HG02938 (cell line): Measurements from ENCODE around the gene BANF2.

ENCODE experiments used
- ATAC-seq: cut with Tn5 transposase; IDR thresholded peaks from one replicate; pipeline ENCODE4 v1.9.1; 2021; ENCODE audit warnings: mild to moderate bottlenecking, moderate library complexity; ENCODE audit not compliant: unreplicated experiment

Gene BANF2

GRCh38 chr20:17732907-17733521, 33.2 kb downstream of the BANF2 start:
- no peak for ATAC-seq

DNA sequence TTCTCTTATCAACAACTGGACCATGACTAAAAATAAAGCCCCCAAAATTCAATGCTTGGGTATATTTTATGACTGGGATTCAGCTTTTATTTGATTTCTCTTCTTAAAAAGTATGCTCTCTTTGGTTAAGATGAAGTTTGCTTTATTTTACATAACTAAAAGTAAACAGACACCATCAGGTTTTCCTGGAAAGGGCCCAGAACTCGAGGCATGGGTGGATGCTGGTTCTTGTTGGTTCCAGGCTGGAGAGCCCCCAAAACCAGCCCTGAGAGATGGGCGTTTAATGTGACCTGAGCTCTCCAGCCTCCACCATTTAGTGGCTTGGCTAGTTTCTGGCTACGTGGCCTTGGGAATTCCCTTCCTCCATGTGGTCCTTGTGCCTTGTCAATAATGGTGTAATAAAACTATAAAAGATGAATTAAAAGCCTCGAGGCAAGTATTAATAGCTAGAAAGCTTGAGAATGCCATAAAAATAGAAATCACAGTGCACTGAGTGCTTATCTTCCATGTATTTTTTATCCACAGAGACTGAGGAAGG, 34.1 kb downstream of the BANF2 start:
- no peak for ATAC-seq

GRCh38 chr20:17734374-17734773, 34.6 kb downstream of the BANF2 start:
- no peak for ATAC-seq

DNA sequence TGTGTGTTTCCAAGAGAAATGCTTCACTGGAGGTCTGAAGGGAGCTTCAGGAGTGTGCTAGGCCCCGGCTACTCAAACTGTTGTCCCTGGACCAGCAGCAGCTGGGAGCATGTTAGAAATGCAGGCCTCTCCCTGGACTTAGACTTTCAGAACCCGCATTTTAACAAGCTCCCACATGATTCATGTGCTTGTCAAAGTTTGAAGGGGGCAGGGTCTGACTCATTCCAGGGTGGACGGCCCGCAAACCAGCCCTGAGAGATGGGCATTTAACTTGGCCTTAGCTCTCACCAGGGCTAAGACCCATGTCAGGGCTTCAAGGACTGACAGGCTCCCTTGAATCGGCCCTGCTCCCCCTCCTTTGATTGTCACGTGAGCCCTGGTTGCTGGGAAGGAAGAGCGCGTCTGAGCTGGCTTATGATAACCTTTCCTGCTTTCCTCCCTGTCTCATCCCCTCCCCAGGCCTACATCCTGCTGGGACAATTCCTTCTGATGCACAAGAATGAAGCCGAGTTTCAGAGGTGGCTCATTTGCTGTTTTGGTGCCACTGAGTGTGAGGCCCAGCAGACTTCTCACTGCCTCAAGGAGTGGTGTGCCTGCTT, 35.5 kb downstream of the BANF2 start:
- no peak for ATAC-seq

DNA sequence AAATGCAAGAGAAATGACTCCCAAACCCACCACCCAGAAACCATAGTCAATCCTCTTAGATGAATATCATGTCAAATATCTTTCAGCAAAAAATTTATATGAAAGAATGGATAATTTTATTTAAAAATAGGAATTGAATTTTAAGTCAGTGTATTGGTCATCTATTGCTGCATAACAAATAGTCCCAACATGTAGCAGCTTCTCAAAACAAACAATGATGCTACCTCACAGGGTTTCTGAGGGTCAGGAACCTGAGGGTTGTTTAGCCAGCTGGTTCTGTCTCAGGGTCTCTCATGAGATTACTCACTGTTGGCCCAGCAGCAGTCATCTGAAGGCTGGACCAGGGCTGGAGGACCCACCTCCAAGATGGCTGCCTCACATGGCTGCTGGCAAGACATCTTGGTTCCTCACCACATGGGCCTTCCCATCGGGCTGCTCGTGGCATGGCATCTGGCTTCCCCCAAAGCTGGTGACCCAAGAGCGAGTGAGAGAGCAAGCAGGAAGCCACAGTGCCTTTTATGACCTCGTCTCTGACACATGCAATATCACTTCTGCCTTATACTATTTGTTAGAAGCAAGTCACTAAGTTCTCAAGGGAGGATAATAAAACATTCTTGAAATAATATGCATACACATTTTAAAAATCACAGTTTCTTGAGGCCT, 36.3 kb downstream of the BANF2 start:
- no peak for ATAC-seq

GRCh38 chr20:17738154-17738553, 38.4 kb downstream of the BANF2 start:
- ATAC-seq: no peak

DNA sequence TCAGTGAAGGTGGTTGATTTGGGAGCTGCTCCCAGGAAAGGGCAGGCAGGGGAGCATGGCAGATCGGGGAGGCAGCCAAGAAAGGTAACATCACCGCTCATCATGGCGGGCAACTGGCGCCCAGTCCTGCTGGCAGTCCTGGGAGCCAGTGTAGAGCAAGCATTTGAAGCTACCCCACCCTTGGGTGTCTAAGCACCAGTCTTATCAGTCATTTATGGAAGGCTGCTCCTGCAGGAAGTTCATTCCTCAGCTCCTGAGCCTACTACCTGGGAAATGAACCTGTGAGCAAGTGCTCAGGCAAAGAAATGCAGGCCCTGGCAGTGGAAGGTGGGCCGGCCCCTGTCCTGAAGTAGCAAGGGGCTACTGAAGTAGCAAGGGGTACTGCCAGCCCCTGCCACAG, 41.5 kb downstream of the BANF2 start:
- ATAC-seq: no peak

GRCh38 chr20:17742731-17743130, 43.0 kb downstream of the BANF2 start:
- ATAC-seq: no peak

DNA sequence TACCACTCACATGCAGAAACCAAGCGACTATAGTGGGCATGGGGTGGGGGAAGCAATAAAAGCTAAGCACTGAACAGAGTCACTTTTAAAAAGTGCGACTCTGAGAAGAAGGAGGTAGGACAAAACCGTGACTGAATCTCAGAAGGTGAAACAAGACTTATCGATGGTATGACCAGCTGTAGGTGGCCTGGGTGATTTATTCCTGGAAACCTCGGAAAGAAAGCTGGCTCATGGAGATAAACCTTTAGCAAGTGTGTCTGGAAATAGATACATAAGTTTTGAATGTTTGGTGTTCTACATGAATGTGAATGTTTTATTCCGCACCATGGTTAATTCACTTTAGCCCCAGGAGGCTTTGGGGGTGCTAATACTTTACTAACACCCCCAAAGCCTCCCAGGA, 43.9 kb downstream of the BANF2 start:
- no peak for ATAC-seq

DNA sequence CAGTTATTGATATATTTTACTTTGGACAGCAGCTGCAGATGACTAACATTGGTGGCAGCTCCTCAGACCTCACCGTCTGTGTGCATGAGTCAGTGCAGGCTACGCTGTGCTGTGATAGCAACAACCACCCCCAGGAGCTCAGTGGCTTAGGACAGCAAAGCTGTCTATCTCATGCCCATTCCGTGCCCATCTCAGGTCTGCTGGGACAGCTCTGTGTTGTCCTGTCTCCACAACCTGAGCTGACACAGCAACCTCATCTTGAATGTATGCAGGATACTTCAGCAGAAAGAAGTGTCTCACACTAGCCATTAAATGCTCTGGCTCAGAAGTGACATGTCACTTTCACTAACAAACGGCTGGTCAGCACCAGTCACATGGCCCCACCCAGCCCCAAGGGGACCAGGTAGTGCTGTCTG, 47.7 kb downstream of the BANF2 start:
- no peak for ATAC-seq

DNA sequence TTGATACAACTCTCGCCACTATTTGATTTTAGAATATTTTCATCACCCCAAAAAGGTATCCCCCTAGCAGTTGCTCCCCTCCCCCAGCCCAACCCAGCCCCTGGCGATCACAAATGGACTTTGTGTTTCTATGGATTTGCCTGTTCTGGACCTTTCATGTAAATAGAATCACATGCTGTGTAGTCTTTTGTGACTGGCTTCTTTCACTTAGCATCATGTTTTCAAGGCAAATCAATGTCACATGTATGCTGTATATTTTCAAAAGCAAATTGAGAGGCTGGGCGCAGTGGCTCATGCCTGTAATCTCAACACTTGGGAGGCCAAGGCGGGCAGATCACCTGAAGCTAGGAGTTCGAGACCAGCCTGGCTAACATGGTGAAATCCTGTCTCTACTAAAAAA, 48.5 kb downstream of the BANF2 start:
- no peak for ATAC-seq

GRCh38 chr20:17749626-17749977, 49.8 kb downstream of the BANF2 start:
- no peak for ATAC-seq

DNA sequence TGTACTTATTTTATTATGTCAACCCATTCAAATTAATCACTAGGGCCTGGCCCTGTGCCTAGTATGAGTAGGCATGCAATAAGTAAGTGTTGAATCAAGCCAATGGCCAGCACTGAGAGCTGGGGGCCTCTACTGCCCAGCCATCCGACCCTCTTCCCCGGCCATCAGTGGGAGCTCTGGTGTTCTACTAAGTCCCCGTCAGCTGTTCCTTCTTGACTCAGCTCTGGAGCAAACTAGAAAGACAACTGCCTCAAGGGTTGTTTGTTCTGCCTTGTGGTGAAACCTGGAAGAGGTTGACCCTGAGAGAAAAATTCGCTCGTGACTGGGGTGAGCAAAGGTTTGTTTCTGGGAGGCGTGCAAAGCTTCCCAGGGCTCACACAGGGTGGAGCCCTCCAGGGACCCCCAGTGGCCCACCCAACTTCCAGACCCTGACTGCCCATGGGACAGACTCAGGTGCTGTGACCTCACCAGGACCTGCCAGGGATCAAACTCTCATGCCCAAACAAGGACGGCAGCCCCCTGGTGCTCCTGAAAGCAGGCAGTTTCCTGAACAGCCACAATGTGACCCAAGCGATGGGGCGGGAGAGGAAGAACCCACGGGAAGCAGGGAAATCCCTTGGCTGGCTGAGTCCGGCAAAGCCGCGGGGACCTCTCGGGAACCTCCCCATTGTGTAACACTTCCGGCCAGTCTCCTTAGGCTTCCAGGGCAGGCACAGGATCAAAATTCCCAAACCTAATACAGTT, 50.4 kb downstream of the BANF2 start:
- no peak for ATAC-seq

- no peak for ATAC-seq
Observed at GRCh38 chr20:17750722-17751045, 50.9 kb downstream of the BANF2 start.

DNA sequence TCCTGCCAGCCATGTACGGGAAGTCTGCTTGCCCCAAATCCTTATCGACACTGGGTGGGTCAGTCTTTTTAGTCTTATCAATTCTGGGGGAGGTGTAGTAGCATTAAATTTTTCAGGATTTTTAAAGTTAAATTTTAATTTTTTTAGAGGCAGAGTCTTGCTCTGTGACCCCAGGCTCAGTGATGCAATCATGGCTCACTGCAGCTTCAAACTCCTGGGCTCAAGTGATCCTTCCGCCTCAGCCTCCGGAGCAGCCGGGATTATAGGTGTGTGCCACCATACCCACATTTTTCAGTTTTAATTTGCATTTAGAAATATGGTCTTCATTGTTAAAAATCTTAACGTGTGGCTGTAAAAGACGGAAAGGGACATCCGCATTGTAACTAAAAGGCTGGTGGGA, 51.9 kb downstream of the BANF2 start:
- ATAC-seq: no peak

DNA sequence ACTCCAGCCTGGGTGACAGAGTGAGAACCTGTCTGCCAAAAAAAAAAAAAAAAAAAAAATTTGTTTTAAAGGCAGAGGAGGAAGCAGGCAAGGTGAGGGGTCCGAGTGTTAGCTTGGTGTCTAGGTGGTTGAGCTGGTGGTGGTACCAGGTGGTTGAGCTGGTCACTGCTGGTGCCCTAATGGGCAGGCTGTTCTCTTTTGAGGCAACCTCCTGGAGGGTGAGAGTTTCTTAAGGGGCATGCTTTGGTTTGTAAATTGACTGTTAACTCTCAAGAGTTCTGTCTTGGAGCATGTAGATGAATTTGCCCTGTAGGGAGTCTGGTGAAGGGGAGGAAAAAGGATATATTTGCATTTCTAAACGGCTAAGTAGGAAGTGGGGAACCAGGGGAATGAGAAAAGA, 52.7 kb downstream of the BANF2 start:
- ATAC-seq: no peak

- no peak for ATAC-seq
Observed at GRCh38 chr20:17753516-17753915, 53.8 kb downstream of the BANF2 start.

- no peak for ATAC-seq
Observed at GRCh38 chr20:17756529-17756928, 56.8 kb downstream of the BANF2 start.

DNA sequence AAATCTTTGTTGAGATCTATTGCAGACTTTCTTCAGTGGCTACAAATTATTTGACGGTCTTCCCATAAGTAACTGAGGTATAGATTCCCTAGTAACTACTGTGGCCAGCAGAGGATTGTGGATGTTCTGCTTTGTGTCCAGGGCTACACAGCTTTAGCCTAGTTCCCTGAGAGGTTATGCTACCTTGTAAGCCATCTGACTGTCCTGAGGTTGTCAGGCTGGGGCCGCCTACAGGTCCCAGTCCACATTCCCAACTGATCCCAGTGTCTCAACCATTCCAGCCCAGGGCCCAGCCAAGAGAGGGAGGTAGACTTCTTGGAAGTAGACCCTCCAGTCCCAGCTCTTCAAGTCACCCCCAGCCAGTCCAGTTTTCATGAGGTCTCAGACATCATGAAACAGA, 57.7 kb downstream of the BANF2 start:
- ATAC-seq: no peak

DNA sequence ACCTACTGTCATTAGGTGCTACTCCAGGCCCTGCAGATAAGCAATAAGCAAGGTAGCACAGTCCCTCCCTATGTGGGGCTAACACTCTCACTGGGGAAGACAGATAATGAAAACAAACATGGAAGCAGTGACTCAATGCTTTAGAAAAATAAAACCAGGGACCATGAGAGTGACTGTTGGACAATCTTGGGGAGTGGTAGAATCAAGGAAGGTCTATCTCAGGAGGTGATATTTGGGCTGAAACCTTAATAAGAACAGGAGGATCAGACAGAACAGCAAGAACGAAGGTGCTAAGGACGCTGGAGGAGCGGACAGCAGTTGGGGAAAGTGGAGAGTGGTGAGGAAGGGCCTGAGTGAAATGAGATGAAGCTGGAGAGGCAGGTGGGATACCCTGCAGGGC, 58.2 kb downstream of the BANF2 start:
- ATAC-seq: no peak

DNA sequence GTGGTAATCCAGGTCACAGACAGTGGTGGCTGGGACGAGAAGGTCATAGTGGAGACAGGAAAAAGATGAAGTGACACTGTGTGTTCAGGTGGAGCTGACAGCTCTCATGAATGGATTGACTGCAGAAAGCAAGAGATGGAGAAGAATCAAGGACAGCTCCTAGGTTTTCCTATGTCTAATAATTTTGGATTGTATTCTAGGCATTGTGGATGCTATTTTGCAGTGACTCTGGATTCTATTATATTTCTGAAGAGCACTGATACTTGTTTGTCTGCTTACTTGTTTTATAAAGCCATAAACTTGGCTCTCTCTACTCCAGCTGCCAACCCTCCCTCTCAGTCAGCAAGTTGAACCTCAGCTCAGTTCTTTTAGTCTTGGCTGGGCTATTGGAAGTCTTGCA, 58.7 kb downstream of the BANF2 start:
- ATAC-seq: no peak

- ATAC-seq: no peak
Observed at GRCh38 chr20:17759449-17759848, 59.7 kb downstream of the BANF2 start.
